Measurements from ENCODE around the gene GLOD5.

Gene GLOD5

GRCh38 chrX:48737213-48737938 is 24.2 kb upstream of the GLOD5 start (continued):
- TF ChIP-seq ZNF518A (tag by site-specific recombination; conservative IDR thresholded peaks at IDR 0.05; ENCODE audit: low read depth), result peak; percentile 96
- no peak for TF ChIP-seq ZNF529 (tag by site-specific recombination; IDR thresholded peaks at IDR 0.05; ENCODE audit: insufficient replicate concordance)
- peak; percentile 76 for TF ChIP-seq SP7 (tag by site-specific recombination; IDR thresholded peaks at IDR 0.05)
- no peak for TF ChIP-seq ZNF776 (tag by site-specific recombination; IDR thresholded peaks at IDR 0.05; ENCODE audit: borderline replicate concordance)
- TF ChIP-seq ZNF184 (tag by site-specific recombination; IDR thresholded peaks at IDR 0.05), result 0 out of 2 replicates have a peak, but pooled peaks have one; percentile 13
- TF ChIP-seq WT1 (tag by site-specific recombination; IDR thresholded peaks at IDR 0.05), result peak; percentile 41; the same call in 1 of the 2 replicates
- peak; percentile 66; the same call in 1 of the 2 replicates for TF ChIP-seq KLF7 (tag by site-specific recombination; IDR thresholded peaks at IDR 0.05; ENCODE audit: borderline replicate concordance)
- peak; percentile 89 for TF ChIP-seq ZNF660 (tag by site-specific recombination; IDR thresholded peaks at IDR 0.05)
- TF ChIP-seq KLF17 (tag by site-specific recombination; IDR thresholded peaks at IDR 0.05), result peak; percentile 66
- peak; percentile 77; the same call in 1 of the 2 replicates for TF ChIP-seq ZFP37 (tag by site-specific recombination; IDR thresholded peaks at IDR 0.05)
- peak; percentile 66 for TF ChIP-seq KLF9 (tag by site-specific recombination; IDR thresholded peaks at IDR 0.05; ENCODE audit: low read depth)
- TF ChIP-seq MYNN (tag by site-specific recombination; IDR thresholded peaks at IDR 0.05; ENCODE audit: borderline replicate concordance), result 0 out of 2 replicates have a peak, but pooled peaks have one; percentile 36
- peak; percentile 93 for TF ChIP-seq SP2 (tag by site-specific recombination; IDR thresholded peaks at IDR 0.05)
- no peak for TF ChIP-seq ZNF302 (tag by site-specific recombination; IDR thresholded peaks at IDR 0.05; ENCODE audit: low read depth)
- TF ChIP-seq ZNF280C (tag by site-specific recombination; IDR thresholded peaks at IDR 0.05), result no peak
- peak; percentile 20; the same call in 1 of the 2 replicates for TF ChIP-seq ZBTB20 (tag by site-specific recombination; IDR thresholded peaks at IDR 0.05)
- TF ChIP-seq ATF2 (tag by site-specific recombination; IDR thresholded peaks at IDR 0.05; ENCODE audit: low read depth), result no peak
- TF ChIP-seq ZNF146 (tag by site-specific recombination; IDR thresholded peaks at IDR 0.05), result 0 out of 2 replicates have a peak, but pooled peaks have one; percentile 21
- TF ChIP-seq ZNF76 (tag by site-specific recombination; IDR thresholded peaks at IDR 0.05; ENCODE audit: borderline replicate concordance, low read depth), result peak; percentile 61; the same call in 1 of the 2 replicates
- no peak for TF ChIP-seq ZNF658 (tag by site-specific recombination; IDR thresholded peaks at IDR 0.05)
- TF ChIP-seq SCRT1 (tag by site-specific recombination; IDR thresholded peaks at IDR 0.05; ENCODE audit: borderline replicate concordance), result 0 out of 2 replicates have a peak, but pooled peaks have one; percentile 16
- TF ChIP-seq ZNF513 (tag by site-specific recombination; IDR thresholded peaks at IDR 0.05), result peak; percentile 80
- peak; percentile 59; the same call in 1 of the 2 replicates for TF ChIP-seq ZFP69B (tag by site-specific recombination; IDR thresholded peaks at IDR 0.05)
- TF ChIP-seq KLF16 (tag by site-specific recombination; IDR thresholded peaks at IDR 0.05), result peak; percentile 79
- no peak for TF ChIP-seq ZNF311 (tag by site-specific recombination; IDR thresholded peaks at IDR 0.05; ENCODE audit: borderline replicate concordance)
- TF ChIP-seq ZNF23 (tag by site-specific recombination; IDR thresholded peaks at IDR 0.05; ENCODE audit: borderline replicate concordance), result no peak
- TF ChIP-seq ZNF341 (tag by site-specific recombination; IDR thresholded peaks at IDR 0.05; ENCODE audit: low read depth), result peak; percentile 75
- no peak for TF ChIP-seq ZNF138 (tag by site-specific recombination; IDR thresholded peaks at IDR 0.05; ENCODE audit: borderline replicate concordance)

All from HEK293 (cell line).